Activated effector memory CD4-positive, alpha-beta T cell treated with Interleukin-2 at 50 U/mL for 16 hours (primary cell): ENCODE data around the gene MSH2.

Experiments
- DNase-seq: peaks from one replicate; pipeline ENCODE4 v3.0.0-alpha.2; 2020

MSH2 gene

GRCh38 chr2:47510745-47511144 is 107.8 kb downstream of the MSH2 start:
- no peak for DNase-seq

GRCh38 chr2:47512581-47513083 is 109.7 kb downstream of the MSH2 start:
- DNase-seq, result no peak

- DNase-seq, result no peak
Observed at GRCh38 chr2:47513981-47514520, 111.1 kb downstream of the MSH2 start.

- no peak for DNase-seq
Observed at GRCh38 chr2:47516360-47517104, 113.6 kb downstream of the MSH2 start.

GRCh38 chr2:47518497-47519146 is 115.7 kb downstream of the MSH2 start:
- DNase-seq, result no peak

- DNase-seq, result no peak
Observed at GRCh38 chr2:47519147-47519537, 116.2 kb downstream of the MSH2 start.

GRCh38 chr2:47519604-47520301 is 116.8 kb downstream of the MSH2 start:
- DNase-seq, result no peak

- no peak for DNase-seq
Observed at GRCh38 chr2:47520302-47520630, 117.3 kb downstream of the MSH2 start.

- peak; percentile 72 for DNase-seq
Observed at GRCh38 chr2:47520825-47521665, 118.1 kb downstream of the MSH2 start.

- DNase-seq, result no peak
Observed at GRCh38 chr2:47521666-47522285, 118.8 kb downstream of the MSH2 start.

GRCh38 chr2:47525167-47525566 is 122.2 kb downstream of the MSH2 start:
- DNase-seq, result no peak

GRCh38 chr2:47528455-47528854 is 125.5 kb downstream of the MSH2 start:
- no peak for DNase-seq

GRCh38 chr2:47528874-47529273 is 125.9 kb downstream of the MSH2 start:
- DNase-seq, result no peak

- DNase-seq, result no peak
Observed at GRCh38 chr2:47530105-47530760, 127.3 kb downstream of the MSH2 start.

GRCh38 chr2:47531378-47532042 is 128.6 kb downstream of the MSH2 start:
- DNase-seq, result no peak
